Ishikawa (cell line): ENCODE results near the gene SCGB1D1.

Experiments
- CEBPB ChIP-seq: IDR thresholded peaks from 2 replicates; pipeline ENCODE4 v1.6.1; 2012
- CREB1 ChIP-seq: IDR thresholded peaks from 2 replicates; pipeline ENCODE4 v1.6.1; 2012; ENCODE audit warnings: low read depth
- EGR1 ChIP-seq: IDR thresholded peaks from 2 replicates; pipeline ENCODE4 v1.6.1; 2012
- EP300 ChIP-seq: IDR thresholded peaks from 2 replicates; pipeline ENCODE4 v1.6.1; 2012; ENCODE audit warnings: borderline replicate concordance
- FOXM1 ChIP-seq: IDR thresholded peaks from 2 replicates; pipeline ENCODE4 v1.6.1; 2012; ENCODE audit warnings: low read depth, borderline replicate concordance
- NFIC ChIP-seq: IDR thresholded peaks from 2 replicates; pipeline ENCODE4 v1.6.1; 2012
- RAD21 ChIP-seq: IDR thresholded peaks from 2 replicates; pipeline ENCODE4 v1.6.1; 2012; ENCODE audit warnings: low read depth
- TAF1 ChIP-seq: IDR thresholded peaks from 2 replicates; pipeline ENCODE4 v1.6.1; 2012; ENCODE audit warnings: low read depth, mild to moderate bottlenecking
- TCF12 ChIP-seq: IDR thresholded peaks from 2 replicates; pipeline ENCODE4 v1.6.1; 2012; ENCODE audit warnings: low read depth
- TEAD4 ChIP-seq: IDR thresholded peaks from 2 replicates; pipeline ENCODE4 v1.6.1; 2012
- YY1 ChIP-seq: IDR thresholded peaks from 2 replicates; pipeline ENCODE4 v1.6.1; 2012; ENCODE audit warnings: low read depth
- ZBTB7A ChIP-seq: IDR thresholded peaks from 2 replicates; pipeline ENCODE4 v1.6.1; 2012; ENCODE audit warnings: low read depth
- TF ChIP-seq, protein P1 (sequence below): IDR thresholded peaks from 2 replicates; pipeline ENCODE4 v1.6.1; 2012
- TF ChIP-seq, protein P2 (sequence below): IDR thresholded peaks from 2 replicates; pipeline ENCODE4 v1.6.1; 2012
- TF ChIP-seq, protein P3 (sequence below): IDR thresholded peaks from 2 replicates; pipeline ENCODE4 v1.6.1; 2012; ENCODE audit warnings: low read depth, mild to moderate bottlenecking

The SCGB1D1 gene

DNA sequence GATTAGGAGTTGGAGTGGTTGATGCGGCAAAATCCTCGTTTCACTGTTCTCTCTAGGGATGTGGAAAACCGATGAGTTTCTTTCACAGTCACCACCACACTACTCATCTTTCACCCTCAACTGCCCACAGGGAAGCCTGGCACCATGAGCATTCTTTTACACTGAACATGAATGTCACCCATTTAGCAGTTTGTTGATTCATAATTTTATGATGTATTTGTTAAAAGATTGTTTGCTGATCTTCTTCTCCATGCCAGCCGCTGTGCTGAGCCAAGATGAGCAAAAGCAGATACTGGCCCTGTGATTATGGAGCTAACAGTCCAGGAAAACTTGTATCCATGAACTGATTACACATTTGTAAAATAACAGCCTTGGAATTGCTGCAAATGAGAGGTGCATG, 48.1 kb downstream of the SCGB1D1 start:
- TF ChIP-seq TEAD4 = no peak
- TF ChIP-seq TCF12 = no peak
- no peak for TF ChIP-seq NFIC
- no peak for TF ChIP-seq TAF1
- TF ChIP-seq, protein P1, sequence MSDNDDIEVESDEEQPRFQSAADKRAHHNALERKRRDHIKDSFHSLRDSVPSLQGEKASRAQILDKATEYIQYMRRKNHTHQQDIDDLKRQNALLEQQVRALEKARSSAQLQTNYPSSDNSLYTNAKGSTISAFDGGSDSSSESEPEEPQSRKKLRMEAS = no peak
- no peak for TF ChIP-seq RAD21
- no peak for TF ChIP-seq FOXM1
- no peak for TF ChIP-seq CREB1
- TF ChIP-seq EGR1 = no peak
- TF ChIP-seq YY1 = no peak
- no peak for TF ChIP-seq EP300
- TF ChIP-seq CEBPB = no peak
- no peak for TF ChIP-seq ZBTB7A
- TF ChIP-seq, protein P2, sequence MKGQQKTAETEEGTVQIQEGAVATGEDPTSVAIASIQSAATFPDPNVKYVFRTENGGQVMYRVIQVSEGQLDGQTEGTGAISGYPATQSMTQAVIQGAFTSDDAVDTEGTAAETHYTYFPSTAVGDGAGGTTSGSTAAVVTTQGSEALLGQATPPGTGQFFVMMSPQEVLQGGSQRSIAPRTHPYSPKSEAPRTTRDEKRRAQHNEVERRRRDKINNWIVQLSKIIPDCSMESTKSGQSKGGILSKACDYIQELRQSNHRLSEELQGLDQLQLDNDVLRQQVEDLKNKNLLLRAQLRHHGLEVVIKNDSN = no peak

DNA sequence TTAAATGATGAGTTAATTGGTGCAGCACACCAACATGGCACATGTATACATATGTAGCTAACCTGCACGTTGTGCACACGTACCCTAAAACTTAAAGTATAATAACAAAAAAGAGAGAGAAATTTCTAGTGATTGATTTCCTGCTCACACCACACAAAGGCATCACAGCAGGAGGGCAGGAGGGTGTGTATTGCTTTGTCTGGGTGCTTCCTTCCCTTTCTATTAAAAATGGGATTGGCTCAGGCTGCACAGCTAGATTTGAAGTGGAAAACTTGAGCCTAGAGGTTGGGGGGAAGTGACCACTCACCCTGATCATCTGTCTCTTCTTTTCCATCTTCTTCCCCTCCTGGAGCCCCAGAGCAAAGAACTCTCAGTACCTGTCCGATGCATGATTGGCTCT, 51.1 kb downstream of the SCGB1D1 start:
- TF ChIP-seq TCF12 (peak; percentile 52; the same call in 1 of the 2 replicates), TEAD4 (0 out of 2 replicates have a peak, but pooled peaks have one; percentile 28), NFIC (peak; percentile 62), FOXM1 (peak; percentile 72; the same call in 1 of the 2 replicates), RAD21 (no peak), TAF1 (no peak), CREB1 (no peak), CEBPB (no peak), EGR1 (no peak), ZBTB7A (no peak), EP300 (peak; percentile 76), YY1 (no peak)
- TF ChIP-seq, protein P3, sequence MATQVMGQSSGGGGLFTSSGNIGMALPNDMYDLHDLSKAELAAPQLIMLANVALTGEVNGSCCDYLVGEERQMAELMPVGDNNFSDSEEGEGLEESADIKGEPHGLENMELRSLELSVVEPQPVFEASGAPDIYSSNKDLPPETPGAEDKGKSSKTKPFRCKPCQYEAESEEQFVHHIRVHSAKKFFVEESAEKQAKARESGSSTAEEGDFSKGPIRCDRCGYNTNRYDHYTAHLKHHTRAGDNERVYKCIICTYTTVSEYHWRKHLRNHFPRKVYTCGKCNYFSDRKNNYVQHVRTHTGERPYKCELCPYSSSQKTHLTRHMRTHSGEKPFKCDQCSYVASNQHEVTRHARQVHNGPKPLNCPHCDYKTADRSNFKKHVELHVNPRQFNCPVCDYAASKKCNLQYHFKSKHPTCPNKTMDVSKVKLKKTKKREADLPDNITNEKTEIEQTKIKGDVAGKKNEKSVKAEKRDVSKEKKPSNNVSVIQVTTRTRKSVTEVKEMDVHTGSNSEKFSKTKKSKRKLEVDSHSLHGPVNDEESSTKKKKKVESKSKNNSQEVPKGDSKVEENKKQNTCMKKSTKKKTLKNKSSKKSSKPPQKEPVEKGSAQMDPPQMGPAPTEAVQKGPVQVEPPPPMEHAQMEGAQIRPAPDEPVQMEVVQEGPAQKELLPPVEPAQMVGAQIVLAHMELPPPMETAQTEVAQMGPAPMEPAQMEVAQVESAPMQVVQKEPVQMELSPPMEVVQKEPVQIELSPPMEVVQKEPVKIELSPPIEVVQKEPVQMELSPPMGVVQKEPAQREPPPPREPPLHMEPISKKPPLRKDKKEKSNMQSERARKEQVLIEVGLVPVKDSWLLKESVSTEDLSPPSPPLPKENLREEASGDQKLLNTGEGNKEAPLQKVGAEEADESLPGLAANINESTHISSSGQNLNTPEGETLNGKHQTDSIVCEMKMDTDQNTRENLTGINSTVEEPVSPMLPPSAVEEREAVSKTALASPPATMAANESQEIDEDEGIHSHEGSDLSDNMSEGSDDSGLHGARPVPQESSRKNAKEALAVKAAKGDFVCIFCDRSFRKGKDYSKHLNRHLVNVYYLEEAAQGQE = no peak
- TF ChIP-seq, protein P2 = no peak
- TF ChIP-seq, protein P1 = no peak

DNA sequence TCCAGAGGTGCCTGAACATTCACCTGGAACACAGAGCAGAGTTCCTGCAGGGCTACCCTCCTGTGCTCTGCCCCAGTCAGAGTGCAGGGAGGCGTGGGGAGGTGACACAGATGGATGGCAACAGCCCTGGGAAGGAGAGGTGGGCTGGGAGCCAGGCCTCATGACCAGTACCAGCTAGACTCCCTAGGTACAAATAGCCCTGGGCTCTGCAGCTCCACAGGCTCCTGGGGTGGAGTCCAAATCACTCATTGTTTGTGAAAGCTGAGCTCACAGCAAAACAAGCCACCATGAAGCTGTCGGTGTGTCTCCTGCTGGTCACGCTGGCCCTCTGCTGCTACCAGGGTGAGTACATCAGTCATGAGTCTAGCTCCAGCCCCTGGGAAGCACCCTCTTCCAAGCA, 52.0 kb downstream of the SCGB1D1 start, which contains the start of gene SCGB1D2:
TSS of gene SCGB1D2 (plus strand) at position 219 of the 400 bp plus-strand sequence. CDS start at position 288, 69 bp downstream.
- TF ChIP-seq EGR1 (no peak), CEBPB (0 out of 2 replicates have a peak, but pooled peaks have one; percentile 53), TEAD4 (peak; percentile 75), RAD21 (peak; percentile 21; the same call in 1 of the 2 replicates), NFIC (peak; percentile 99), FOXM1 (peak; percentile 51; the same call in 1 of the 2 replicates), TCF12 (peak; percentile 93), EP300 (peak; percentile 95), YY1 (peak; percentile 68), ZBTB7A (no peak), CREB1 (no peak), TAF1 (no peak)
- TF ChIP-seq, protein P3 = no peak; the same call in 1 of the 2 replicates
- TF ChIP-seq, protein P1 = peak; percentile 77
- TF ChIP-seq, protein P2 = peak; percentile 62; the same call in 1 of the 2 replicates
